Measurements from ENCODE around the gene ALDH4A1.
"Not testable (repeated sequence)": the region's sequence is repeated elsewhere in the genome, so short reads cannot be mapped to it uniquely, and the experiment has no call there.

Gene ALDH4A1

DNA sequence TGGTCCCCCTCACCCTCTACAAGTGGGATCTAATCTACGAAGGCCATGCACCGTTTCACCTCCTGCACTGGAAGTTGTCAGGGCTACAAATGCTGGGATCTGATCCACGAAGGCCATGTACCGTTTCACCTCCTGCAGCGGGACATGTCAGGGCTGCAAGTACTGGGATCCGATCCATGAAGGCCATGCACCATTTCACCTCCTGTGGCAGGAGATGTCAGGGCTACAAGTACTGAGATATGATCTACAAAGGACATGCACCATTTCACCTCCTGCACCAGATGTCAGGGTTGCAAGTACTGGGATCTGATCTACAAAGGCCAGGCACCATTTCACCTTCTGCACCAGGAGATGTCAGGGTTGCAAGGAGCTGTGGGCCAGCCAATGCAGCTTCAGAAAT, 7.0 kb downstream of the ALDH4A1 start:
- Histone ChIP-seq H3K36me3 (ENCODE audit: control insufficient read depth, insufficient read depth, low read length) (peaks cover 5% of the 10 kb centered on the region), H3K4me1 (ENCODE audit: control insufficient read depth, insufficient read depth, low read length, poor library complexity, severe bottlenecking) (peaks cover 17% of the 10 kb centered on the region), H3K27ac (ENCODE audit: low read depth, low read length, severe bottlenecking) (no peak overlapping the region), H3K9me3 (ENCODE audit: control insufficient read depth, low read length) (no peaks in the 10 kb centered on the region), H3K4me3 (ENCODE audit: extremely low read depth, insufficient read depth, low read length, poor library complexity, severe bottlenecking) (no peak overlapping the region)
- 94 to 97% methylated on average over 5 to 6 of the region's 6 CpGs for WGBS, 2 experiments (ENCODE audit: insufficient coverage in 2 of 2)

DNA sequence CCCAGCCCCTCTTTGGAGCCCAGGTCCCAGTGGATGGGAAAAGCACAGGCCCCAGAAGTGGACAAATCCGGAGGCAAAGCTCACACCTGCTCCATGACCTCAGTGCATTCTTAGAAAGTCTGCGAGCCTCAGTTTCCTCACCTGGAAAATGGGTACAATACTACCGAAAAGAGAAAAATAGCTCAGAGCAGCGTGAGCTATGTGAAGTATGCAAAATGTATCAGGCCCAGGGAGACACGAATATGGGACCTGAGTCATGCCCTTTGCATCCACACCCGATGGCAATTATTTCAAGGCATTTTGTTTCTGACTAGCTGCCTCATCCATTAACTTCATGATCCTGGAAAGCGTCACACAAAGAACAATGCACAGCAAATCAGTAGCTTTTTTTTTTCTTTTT, 9.2 kb downstream of the ALDH4A1 start:
- 90 to 95% methylated on average over 6 to 7 of the region's 7 CpGs for WGBS, 2 experiments (ENCODE audit: insufficient coverage in 2 of 2)
- Histone ChIP-seq H3K4me3 (ENCODE audit: extremely low read depth, insufficient read depth, low read length, poor library complexity, severe bottlenecking) (no peak overlapping the region), H3K27ac (ENCODE audit: low read depth, low read length, severe bottlenecking) (no peak overlapping the region), H3K9me3 (ENCODE audit: control insufficient read depth, low read length) (no peaks in the 10 kb centered on the region), H3K4me1 (ENCODE audit: control insufficient read depth, insufficient read depth, low read length, poor library complexity, severe bottlenecking) (peaks cover 17% of the 10 kb centered on the region), H3K36me3 (ENCODE audit: control insufficient read depth, insufficient read depth, low read length) (peaks cover 5% of the 10 kb centered on the region)

DNA sequence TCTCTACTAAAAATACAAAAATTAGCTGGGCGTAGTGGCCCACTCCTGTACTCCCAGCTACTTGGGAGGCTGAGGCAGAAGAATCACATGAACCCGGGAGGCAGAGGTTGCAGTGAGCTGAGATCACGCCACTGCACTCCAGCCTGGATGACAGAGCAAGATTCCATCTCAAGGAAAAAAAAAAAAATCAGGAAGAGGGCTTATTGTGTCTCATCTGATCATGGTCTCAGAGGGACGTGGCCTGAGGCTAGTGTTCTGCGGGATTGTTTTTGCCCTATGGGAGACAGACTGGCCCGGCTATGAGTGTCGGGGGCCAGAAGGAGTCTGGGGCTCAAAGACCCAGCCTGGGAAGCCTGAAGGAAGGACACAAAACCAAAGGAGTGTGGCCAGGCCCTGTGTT, 10.5 kb downstream of the ALDH4A1 start:
- not testable (repeated sequence) for H3K36me3 ChIP-seq (ENCODE audit: control insufficient read depth, insufficient read depth, low read length); H3K4me3 ChIP-seq (ENCODE audit: extremely low read depth, insufficient read depth, low read length, poor library complexity, severe bottlenecking); H3K9me3 ChIP-seq (ENCODE audit: control insufficient read depth, low read length); H3K27ac ChIP-seq (ENCODE audit: low read depth, low read length, severe bottlenecking)
- 92 to 94% methylated on average over 7 of the region's 7 CpGs for WGBS, 2 experiments (ENCODE audit: insufficient coverage in 2 of 2)
- peaks cover 17% of the 10 kb centered on the region for H3K4me1 ChIP-seq (ENCODE audit: control insufficient read depth, insufficient read depth, low read length, poor library complexity, severe bottlenecking)

DNA sequence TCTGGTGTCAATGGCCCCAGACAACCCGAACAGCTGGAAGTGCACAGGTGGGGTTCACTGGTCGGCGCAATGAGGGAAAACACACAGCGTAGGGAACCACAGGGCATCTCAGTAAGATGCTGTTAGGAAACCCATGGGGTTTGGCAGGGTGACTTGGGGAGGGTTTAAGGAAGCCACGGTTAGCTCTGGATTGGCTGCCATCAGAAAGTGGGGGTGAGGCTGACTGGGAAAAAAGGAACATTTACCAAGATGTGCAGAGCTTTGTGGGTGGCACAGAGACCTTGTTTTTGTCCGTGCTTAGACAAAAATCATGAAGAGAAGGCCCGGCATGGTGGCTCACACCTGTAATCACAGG, 11.0 kb downstream of the ALDH4A1 start:
- Histone ChIP-seq H3K27ac (ENCODE audit: low read depth, low read length, severe bottlenecking) (no peak overlapping the region), H3K36me3 (ENCODE audit: control insufficient read depth, insufficient read depth, low read length) (peaks cover 3% of the 10 kb centered on the region), H3K9me3 (ENCODE audit: control insufficient read depth, low read length) (no peaks in the 10 kb centered on the region), H3K4me3 (ENCODE audit: extremely low read depth, insufficient read depth, low read length, poor library complexity, severe bottlenecking) (no peak overlapping the region), H3K4me1 (ENCODE audit: control insufficient read depth, insufficient read depth, low read length, poor library complexity, severe bottlenecking) (peaks cover 18% of the 10 kb centered on the region)
- 90 to 95% methylated on average over 6 to 7 of the region's 7 CpGs for WGBS, 2 experiments (ENCODE audit: insufficient coverage in 2 of 2)

DNA sequence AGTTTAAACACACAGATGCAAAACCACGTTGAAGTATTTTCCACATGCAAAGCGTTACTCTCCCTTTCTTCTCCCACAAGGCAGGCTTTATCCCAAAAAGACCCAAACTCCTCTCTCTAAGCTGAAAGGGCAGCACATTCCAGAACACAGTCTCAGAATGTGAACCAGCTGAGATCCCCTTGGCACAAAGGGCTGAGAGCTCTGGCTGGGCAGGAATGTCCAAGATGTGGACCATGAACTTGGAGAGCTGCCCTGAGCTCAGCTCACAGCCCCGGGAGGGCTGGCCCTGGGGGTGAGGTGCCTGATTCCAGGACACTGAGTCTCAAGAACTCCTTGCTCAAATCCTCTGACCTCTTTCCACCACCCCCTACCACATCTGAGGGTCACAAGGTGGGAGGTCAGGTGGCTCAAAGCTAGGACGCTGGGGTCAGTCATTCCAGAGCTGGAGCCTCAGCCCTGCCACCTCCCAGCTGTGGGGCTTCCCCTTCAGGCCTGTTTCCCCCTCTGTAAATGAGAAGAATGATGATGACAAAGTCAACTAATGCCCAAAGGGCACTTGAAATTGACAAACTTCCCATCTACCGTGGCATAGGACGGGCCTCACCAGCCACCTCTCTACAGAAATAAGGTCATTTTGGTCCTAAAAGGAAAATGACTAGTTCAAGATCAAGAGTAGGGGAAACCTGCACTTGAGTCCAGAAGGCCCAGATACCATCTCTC, 11.5 kb downstream of the ALDH4A1 start:
- 91 to 98% methylated on average over 4 to 5 of the region's 6 CpGs for WGBS, 2 experiments (ENCODE audit: insufficient coverage in 2 of 2)
- Histone ChIP-seq H3K36me3 (ENCODE audit: control insufficient read depth, insufficient read depth, low read length) (peaks cover 3% of the 10 kb centered on the region), H3K4me3 (ENCODE audit: extremely low read depth, insufficient read depth, low read length, poor library complexity, severe bottlenecking) (no peak overlapping the region), H3K9me3 (ENCODE audit: control insufficient read depth, low read length) (no peaks in the 10 kb centered on the region), H3K27ac (ENCODE audit: low read depth, low read length, severe bottlenecking) (no peak overlapping the region), H3K4me1 (ENCODE audit: control insufficient read depth, insufficient read depth, low read length, poor library complexity, severe bottlenecking) (peaks cover 23% of the 10 kb centered on the region)

DNA sequence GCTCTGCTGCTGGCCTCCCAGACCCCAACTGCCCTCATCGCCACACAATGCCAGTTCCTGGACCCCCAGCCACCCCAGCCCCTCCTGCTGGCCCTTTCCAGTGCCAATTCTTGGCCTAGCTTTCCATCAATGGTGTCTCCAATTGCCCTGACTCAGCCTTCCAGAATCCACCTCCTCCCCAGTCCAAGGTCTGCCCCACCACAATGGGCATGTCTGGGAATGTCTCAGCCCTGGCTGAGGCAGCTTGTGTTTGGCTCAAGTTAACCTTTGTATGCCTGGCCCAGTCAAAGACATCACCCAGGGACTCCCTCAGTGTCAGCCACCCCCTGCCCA, 16.4 kb downstream of the ALDH4A1 start:
- Histone ChIP-seq H3K27ac (ENCODE audit: low read depth, low read length, severe bottlenecking) (no peak overlapping the region), H3K4me1 (ENCODE audit: control insufficient read depth, insufficient read depth, low read length, poor library complexity, severe bottlenecking) (peaks cover 8% of the 10 kb centered on the region), H3K4me3 (ENCODE audit: extremely low read depth, insufficient read depth, low read length, poor library complexity, severe bottlenecking) (no peak overlapping the region), H3K36me3 (ENCODE audit: control insufficient read depth, insufficient read depth, low read length) (peaks cover 17% of the 10 kb centered on the region), H3K9me3 (ENCODE audit: control insufficient read depth, low read length) (no peaks in the 10 kb centered on the region)
- WGBS, 2 experiments (ENCODE audit: insufficient coverage in 2 of 2) = 80 to 83% methylated on average over 1 of the region's 1 CpG

DNA sequence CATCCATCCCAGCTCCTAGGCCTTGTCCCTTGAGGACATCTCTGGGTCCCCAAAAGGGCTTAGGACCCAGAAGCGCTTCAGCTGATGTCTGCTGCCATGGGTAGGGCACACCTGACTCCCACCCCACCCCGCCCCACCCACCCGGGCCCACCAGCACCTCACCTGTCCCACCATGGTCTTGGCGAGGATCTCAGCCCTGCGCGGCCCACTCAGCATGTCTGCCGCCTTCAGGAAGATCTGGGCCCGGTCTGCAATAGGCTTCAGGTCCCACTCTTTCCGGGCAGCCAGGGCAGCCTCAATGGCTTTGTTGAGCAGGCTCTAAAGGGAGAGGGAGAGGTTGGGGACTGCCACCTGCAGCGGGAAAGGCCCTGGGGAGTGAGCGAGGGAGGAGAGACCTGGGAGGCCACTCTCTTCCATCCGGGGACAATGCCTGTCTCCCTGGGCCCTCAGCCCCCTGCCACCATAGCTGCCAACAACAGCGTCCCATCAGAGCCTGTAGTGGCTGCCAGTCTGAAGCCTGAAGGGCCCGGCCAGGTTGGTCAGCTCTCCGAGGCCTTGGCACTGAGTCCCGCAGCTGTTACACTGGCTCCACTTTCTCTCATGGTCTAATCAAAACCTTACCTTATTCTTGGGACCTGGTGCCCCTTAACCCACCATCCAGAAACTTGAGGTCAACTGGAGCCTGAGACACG, 16.9 kb downstream of the ALDH4A1 start:
- Histone ChIP-seq H3K4me1 (ENCODE audit: control insufficient read depth, insufficient read depth, low read length, poor library complexity, severe bottlenecking) (peaks cover 8% of the 10 kb centered on the region), H3K27ac (ENCODE audit: low read depth, low read length, severe bottlenecking) (no peak overlapping the region), H3K9me3 (ENCODE audit: control insufficient read depth, low read length) (no peaks in the 10 kb centered on the region), H3K36me3 (ENCODE audit: control insufficient read depth, insufficient read depth, low read length) (peaks cover 17% of the 10 kb centered on the region), H3K4me3 (ENCODE audit: extremely low read depth, insufficient read depth, low read length, poor library complexity, severe bottlenecking) (no peak overlapping the region)
- WGBS, 2 experiments (ENCODE audit: insufficient coverage in 2 of 2) = 84 to 94% methylated on average over 8 to 12 of the region's 17 CpGs

DNA sequence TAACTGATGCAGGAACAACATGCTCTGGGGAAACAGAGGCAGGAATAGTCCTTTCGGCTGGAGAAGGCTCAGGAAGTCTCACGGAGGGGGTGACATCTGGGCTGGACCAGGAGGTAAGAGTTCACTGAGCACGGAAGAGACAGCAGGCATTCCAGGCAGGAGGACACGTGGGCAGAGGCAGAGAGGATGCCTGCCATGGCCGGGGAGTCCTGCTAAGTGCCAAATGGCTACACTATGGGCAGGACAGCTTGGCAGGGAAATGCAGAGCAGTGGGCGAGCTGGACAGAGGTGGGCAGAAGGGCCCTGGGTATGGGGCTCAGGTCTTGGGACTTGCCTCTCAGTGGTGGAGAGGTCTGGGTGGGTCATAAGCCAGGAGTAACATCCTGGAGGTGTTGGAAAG, 17.6 kb downstream of the ALDH4A1 start:
- Histone ChIP-seq H3K4me3 (ENCODE audit: extremely low read depth, insufficient read depth, low read length, poor library complexity, severe bottlenecking) (no peak overlapping the region), H3K9me3 (ENCODE audit: control insufficient read depth, low read length) (no peaks in the 10 kb centered on the region), H3K4me1 (ENCODE audit: control insufficient read depth, insufficient read depth, low read length, poor library complexity, severe bottlenecking) (peaks cover 8% of the 10 kb centered on the region), H3K36me3 (ENCODE audit: control insufficient read depth, insufficient read depth, low read length) (peaks cover 17% of the 10 kb centered on the region), H3K27ac (ENCODE audit: low read depth, low read length, severe bottlenecking) (no peak overlapping the region)
- 91 to 93% methylated on average over 6 of the region's 6 CpGs for WGBS, 2 experiments (ENCODE audit: insufficient coverage in 2 of 2)

DNA sequence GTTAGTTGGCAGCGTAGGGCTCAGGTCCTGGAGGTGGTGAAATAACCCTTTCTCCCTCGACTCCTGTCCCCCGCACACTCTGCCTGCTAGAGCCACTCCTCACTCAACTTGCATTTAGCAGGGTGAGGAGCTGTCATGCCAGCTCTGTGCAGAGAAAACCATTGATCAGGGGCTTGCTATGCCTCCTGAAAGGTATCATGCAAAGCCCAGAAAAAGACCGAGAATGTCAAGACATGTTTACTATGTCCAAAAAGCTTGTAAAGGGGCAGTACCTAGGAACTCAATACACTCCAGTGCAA, 18.0 kb downstream of the ALDH4A1 start:
- H3K27ac ChIP-seq (ENCODE audit: low read depth, low read length, severe bottlenecking) = no peak overlapping the region
- no peaks in the 10 kb centered on the region for H3K9me3 ChIP-seq (ENCODE audit: control insufficient read depth, low read length)
- H3K36me3 ChIP-seq (ENCODE audit: control insufficient read depth, insufficient read depth, low read length) = peaks cover 17% of the 10 kb centered on the region
- no peak overlapping the region for H3K4me3 ChIP-seq (ENCODE audit: extremely low read depth, insufficient read depth, low read length, poor library complexity, severe bottlenecking)
- WGBS, 2 experiments (ENCODE audit: insufficient coverage in 2 of 2) = 62 to 64% methylated on average over 2 to 4 of the region's 4 CpGs
- peaks cover 8% of the 10 kb centered on the region for H3K4me1 ChIP-seq (ENCODE audit: control insufficient read depth, insufficient read depth, low read length, poor library complexity, severe bottlenecking)

DNA sequence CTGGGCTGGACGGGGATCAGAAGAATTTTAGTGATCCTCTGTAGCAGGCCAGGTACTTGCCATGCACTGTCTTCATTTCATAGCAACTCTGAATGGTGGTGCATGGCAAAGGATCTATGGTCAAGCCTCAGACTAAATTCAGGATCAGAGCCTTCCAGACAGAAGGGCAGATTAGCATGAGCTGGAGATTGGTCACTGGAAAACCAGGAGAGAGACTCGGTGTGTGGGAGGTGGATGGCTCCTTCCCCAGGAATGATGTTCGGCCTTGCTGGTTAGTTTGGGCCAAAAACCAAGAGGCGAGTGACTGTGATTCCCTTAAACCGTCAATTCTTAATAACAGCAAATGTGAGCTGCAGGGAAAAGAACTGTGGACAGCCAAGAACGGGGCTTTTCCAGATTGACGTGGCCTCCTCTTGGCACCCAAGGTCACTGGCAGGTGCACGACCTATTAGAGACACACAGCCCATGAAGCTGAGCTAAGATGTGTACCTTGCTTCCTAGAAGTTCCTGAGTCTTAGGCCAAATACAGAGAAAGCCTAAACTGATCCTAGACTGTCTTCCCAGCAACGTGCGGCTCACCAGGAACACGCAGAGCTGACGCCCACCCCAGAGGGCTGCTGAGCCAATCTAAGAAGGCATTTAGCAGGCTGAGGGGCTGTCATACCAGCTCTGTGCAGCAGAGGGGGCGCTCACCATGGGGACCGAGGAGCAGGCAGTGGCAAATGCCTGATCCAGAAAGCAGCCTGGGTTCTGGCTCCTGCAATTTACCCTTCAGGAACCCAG, 18.5 kb downstream of the ALDH4A1 start:
- Histone ChIP-seq H3K4me3 (ENCODE audit: extremely low read depth, insufficient read depth, low read length, poor library complexity, severe bottlenecking) (no peak overlapping the region), H3K27ac (ENCODE audit: low read depth, low read length, severe bottlenecking) (no peak overlapping the region), H3K36me3 (ENCODE audit: control insufficient read depth, insufficient read depth, low read length) (peaks cover 17% of the 10 kb centered on the region), H3K4me1 (ENCODE audit: control insufficient read depth, insufficient read depth, low read length, poor library complexity, severe bottlenecking) (peaks cover 8% of the 10 kb centered on the region), H3K9me3 (ENCODE audit: control insufficient read depth, low read length) (no peaks in the 10 kb centered on the region)
- 61 to 66% methylated on average over 13 to 14 of the region's 14 CpGs for WGBS, 2 experiments (ENCODE audit: insufficient coverage in 2 of 2)

DNA sequence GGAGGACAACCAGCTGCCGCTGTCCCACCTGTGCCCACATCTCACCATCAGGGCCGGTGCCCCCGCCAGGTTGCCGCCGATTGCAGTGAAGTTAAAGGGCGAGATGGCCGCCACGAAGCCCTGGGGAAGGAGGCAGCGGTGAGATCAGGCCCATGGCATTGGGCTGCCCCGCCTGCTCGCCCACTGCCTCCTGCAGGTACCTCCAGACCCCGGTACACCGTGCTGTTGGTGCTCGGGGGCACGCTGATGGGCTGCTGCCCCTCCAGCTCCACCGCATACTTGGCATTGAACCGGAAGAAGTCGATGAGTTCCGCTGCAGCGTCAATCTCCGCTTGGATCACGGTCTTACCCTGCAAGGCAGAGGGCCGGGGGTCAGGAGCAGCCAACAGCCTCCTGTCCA, 19.3 kb downstream of the ALDH4A1 start:
- Histone ChIP-seq H3K4me1 (ENCODE audit: control insufficient read depth, insufficient read depth, low read length, poor library complexity, severe bottlenecking) (peaks cover 8% of the 10 kb centered on the region), H3K27ac (ENCODE audit: low read depth, low read length, severe bottlenecking) (no peak overlapping the region), H3K4me3 (ENCODE audit: extremely low read depth, insufficient read depth, low read length, poor library complexity, severe bottlenecking) (no peak overlapping the region), H3K36me3 (ENCODE audit: control insufficient read depth, insufficient read depth, low read length) (peaks cover 17% of the 10 kb centered on the region), H3K9me3 (ENCODE audit: control insufficient read depth, low read length) (no peaks in the 10 kb centered on the region)
- WGBS, 2 experiments (ENCODE audit: insufficient coverage in 2 of 2) = 93 to 97% methylated on average over 21 to 22 of the region's 23 CpGs
